ENCODE results near the gene TSPOAP1. TPM values are rescaled to one million over a fixed set of nuclear protein-coding genes. Genes with fewer than 3 reads are reported as not detected.

TSPOAP1 gene
- total and polyA plus RNA-seq, 2 of the 13 experiments (the other 11 are each of a cell fraction or from before 2014, with no cell fraction given): not detected

DNA sequence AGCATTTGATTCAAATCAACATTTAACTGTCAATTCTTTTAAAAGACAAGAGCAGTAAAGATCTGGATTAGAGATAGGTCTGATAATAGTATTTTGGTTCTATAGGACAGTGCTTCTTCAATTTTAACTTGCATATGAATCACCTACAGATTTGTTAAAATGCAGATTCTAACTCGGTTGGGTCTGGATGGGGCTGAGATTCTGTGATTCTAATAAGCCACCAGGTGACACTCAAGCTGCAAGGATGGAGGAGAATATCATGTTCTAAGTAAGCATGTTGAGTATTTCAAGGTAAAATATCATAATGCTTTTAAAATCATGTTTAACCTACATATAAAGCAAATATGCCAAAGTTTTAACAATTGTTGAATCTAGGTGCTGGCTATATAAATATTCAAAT, 15.8 kb downstream of the TSPOAP1 start:
- no peaks in the 10 kb centered on the region for H3K9me3 ChIP-seq (ENCODE audit: low read length)
- H3K27me3 ChIP-seq (ENCODE audit: control insufficient read depth in 1 of 2, insufficient read depth in 2 of 2, low read length in 2 of 2): peaks cover 21 to 77% of the 10 kb centered on the region in 2 experiments; a peak in 4 of 5 replicates
- no peak overlapping the region for H3K4me2 ChIP-seq (ENCODE audit: low read depth, low read length)
- H4K20me1 ChIP-seq (ENCODE audit: insufficient read depth, low read length): no peaks in the 10 kb centered on the region
- in situ Hi-C loops (cut with HindIII; ENCODE audit: extremely low pct_ligation_motif_present, low pct_unique_long_range_greater_than_20kb): no loop called here
- POLR2A ChIA-PET: no interaction called here
- H3K4me1 ChIP-seq (ENCODE audit: insufficient read depth, low read length): peaks cover 21% of the 10 kb centered on the region
- H2AFZ ChIP-seq (ENCODE audit: low read length): no peak overlapping the region
- H3K36me3 ChIP-seq (replicated peaks in 1 of 2; ENCODE audit: control insufficient read depth in 1 of 2, insufficient read depth in 2 of 2, low read length in 2 of 2): no peaks in the 10 kb centered on the region
- H3K4me3 ChIP-seq (replicated peaks in 1 of 3; ENCODE audit: insufficient read depth in 1 of 3, low read depth in 2 of 3, low read length in 3 of 3): no peak overlapping the region
- TF ChIP-seq STAG1 (CRISPR knock-in tag; IDR thresholded peaks at IDR 0.05): peak; percentile 65
- no peak for TF ChIP-seq ZBTB7A (CRISPR knock-in tag; IDR thresholded peaks at IDR 0.05)
- TF ChIP-seq, protein P1, sequence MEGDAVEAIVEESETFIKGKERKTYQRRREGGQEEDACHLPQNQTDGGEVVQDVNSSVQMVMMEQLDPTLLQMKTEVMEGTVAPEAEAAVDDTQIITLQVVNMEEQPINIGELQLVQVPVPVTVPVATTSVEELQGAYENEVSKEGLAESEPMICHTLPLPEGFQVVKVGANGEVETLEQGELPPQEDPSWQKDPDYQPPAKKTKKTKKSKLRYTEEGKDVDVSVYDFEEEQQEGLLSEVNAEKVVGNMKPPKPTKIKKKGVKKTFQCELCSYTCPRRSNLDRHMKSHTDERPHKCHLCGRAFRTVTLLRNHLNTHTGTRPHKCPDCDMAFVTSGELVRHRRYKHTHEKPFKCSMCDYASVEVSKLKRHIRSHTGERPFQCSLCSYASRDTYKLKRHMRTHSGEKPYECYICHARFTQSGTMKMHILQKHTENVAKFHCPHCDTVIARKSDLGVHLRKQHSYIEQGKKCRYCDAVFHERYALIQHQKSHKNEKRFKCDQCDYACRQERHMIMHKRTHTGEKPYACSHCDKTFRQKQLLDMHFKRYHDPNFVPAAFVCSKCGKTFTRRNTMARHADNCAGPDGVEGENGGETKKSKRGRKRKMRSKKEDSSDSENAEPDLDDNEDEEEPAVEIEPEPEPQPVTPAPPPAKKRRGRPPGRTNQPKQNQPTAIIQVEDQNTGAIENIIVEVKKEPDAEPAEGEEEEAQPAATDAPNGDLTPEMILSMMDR (CRISPR knock-in tag; IDR thresholded peaks at IDR 0.05): peak; percentile 27; the same call in 1 of the 2 replicates
- DNase-seq (ENCODE audit: low spot score) (no peak), ATAC-seq (no peak), FAIRE-seq (no peak)
- H3K9ac ChIP-seq (ENCODE audit: insufficient read depth, low read depth, low read length): no peak overlapping the region
- no peak overlapping the region for H3K27ac ChIP-seq (ENCODE audit: extremely low read length, insufficient read depth, low read length)
- CTCF ChIA-PET (ENCODE audit: low intra/inter-chr PET ratio, low total read pairs): interaction anchor here (2.0 kb wide), 1 partner anchor 134 kb away, joined by 6 read pairs; no protein-coding TSS in a partner anchor
- intact Hi-C loops (cut with micrococcal nuclease; ENCODE audit: unreplicated experiment): no loop called here
- no peaks in the 10 kb centered on the region for H3K79me2 ChIP-seq (ENCODE audit: insufficient read depth, low read length)
- 0% methylated on average over 1 of the region's 1 CpG for WGBS (ENCODE audit: low lambda C conversion rate)
- no TSS peak for BruUV-seq (replicated peaks)

DNA sequence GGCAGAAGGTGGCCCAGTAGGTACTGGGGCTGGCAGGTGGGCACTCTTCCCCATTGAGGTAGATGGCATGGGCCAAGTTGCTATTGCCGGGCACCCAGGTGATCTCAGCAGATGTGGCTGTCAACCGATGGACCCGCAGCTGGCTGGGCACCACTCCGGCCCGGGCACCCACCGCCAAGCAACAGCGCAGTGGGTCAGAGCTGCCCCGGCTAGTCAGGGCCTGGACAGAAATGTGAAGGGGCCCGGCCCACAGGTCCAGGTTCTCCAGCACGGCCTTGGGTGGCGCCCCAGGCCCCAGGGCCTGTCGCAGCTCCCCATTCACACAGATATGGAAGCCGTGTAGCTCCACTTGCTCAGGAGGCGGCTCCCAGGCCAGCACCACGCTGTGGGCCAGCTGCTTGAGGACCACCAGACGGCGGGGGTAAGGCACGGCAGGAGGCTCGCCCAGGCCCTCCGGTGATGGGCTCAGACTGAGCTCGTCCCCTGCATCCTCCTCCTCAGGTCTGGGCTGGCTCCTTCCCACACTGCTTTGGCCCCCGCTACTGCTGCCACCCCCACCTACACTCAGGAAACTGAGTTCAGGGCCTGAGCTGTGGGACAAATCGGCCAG, 16.5 kb downstream of the TSPOAP1 start:
- no peak overlapping the region for H3K4me3 ChIP-seq (replicated peaks in 1 of 3; ENCODE audit: insufficient read depth in 1 of 3, low read depth in 2 of 3, low read length in 3 of 3)
- H2AFZ ChIP-seq (ENCODE audit: low read length): no peak overlapping the region
- DNase-seq (ENCODE audit: low spot score): no peak
- intact Hi-C loops (cut with micrococcal nuclease; ENCODE audit: unreplicated experiment) (no loop called here), in situ Hi-C loops (cut with HindIII; ENCODE audit: extremely low pct_ligation_motif_present, low pct_unique_long_range_greater_than_20kb) (no loop called here)
- no peaks in the 10 kb centered on the region for H3K9me3 ChIP-seq (ENCODE audit: low read length)
- no peak for FAIRE-seq
- BruUV-seq (replicated peaks): no TSS peak
- H3K27ac ChIP-seq (ENCODE audit: extremely low read length, insufficient read depth, low read length): no peak overlapping the region
- 37% methylated on average over 3 of the region's 23 CpGs for WGBS (ENCODE audit: low lambda C conversion rate)
- no peaks in the 10 kb centered on the region for H3K79me2 ChIP-seq (ENCODE audit: insufficient read depth, low read length)
- TF ChIP-seq XRCC5 (optimal IDR thresholded peaks at IDR 0.05; ENCODE audit: low read length): no peak
- TF ChIP-seq HOXA9 (CRISPR knock-in tag; IDR thresholded peaks at IDR 0.05; ENCODE audit: borderline replicate concordance): no peak
- TF ChIP-seq ZNF3 (CRISPR knock-in tag; IDR thresholded peaks at IDR 0.05): no peak
- TF ChIP-seq, protein P2, sequence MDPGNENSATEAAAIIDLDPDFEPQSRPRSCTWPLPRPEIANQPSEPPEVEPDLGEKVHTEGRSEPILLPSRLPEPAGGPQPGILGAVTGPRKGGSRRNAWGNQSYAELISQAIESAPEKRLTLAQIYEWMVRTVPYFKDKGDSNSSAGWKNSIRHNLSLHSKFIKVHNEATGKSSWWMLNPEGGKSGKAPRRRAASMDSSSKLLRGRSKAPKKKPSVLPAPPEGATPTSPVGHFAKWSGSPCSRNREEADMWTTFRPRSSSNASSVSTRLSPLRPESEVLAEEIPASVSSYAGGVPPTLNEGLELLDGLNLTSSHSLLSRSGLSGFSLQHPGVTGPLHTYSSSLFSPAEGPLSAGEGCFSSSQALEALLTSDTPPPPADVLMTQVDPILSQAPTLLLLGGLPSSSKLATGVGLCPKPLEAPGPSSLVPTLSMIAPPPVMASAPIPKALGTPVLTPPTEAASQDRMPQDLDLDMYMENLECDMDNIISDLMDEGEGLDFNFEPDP (CRISPR knock-in tag; conservative IDR thresholded peaks at IDR 0.05): no peak
- TF ChIP-seq SP1 (IDR thresholded peaks at IDR 0.05): no peak
- no peak for TF ChIP-seq SP1 (CRISPR knock-in tag; IDR thresholded peaks at IDR 0.05)
- TF ChIP-seq, protein P3, sequence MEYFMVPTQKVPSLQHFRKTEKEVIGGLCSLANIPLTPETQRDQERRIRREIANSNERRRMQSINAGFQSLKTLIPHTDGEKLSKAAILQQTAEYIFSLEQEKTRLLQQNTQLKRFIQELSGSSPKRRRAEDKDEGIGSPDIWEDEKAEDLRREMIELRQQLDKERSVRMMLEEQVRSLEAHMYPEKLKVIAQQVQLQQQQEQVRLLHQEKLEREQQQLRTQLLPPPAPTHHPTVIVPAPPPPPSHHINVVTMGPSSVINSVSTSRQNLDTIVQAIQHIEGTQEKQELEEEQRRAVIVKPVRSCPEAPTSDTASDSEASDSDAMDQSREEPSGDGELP (IDR thresholded peaks at IDR 0.05; ENCODE audit: borderline replicate concordance, low read depth): no peak
- no peak for TF ChIP-seq ATM (IDR thresholded peaks at IDR 0.05; ENCODE audit: borderline replicate concordance)
- H4K20me1 ChIP-seq (ENCODE audit: insufficient read depth, low read length): no peaks in the 10 kb centered on the region
- no peak overlapping the region for H3K4me2 ChIP-seq (ENCODE audit: low read depth, low read length)
- POLR2A ChIA-PET: no interaction called here
- no peak for ATAC-seq
- CTCF ChIA-PET (ENCODE audit: low intra/inter-chr PET ratio, low total read pairs): interaction anchor here (2.0 kb wide), 1 partner anchor 135 kb away, joined by 6 read pairs; no protein-coding TSS in a partner anchor
- no peak overlapping the region for H3K9ac ChIP-seq (ENCODE audit: insufficient read depth, low read depth, low read length)
- H3K27me3 ChIP-seq (ENCODE audit: control insufficient read depth in 1 of 2, insufficient read depth in 2 of 2, low read length in 2 of 2): peaks cover 21 to 84% of the 10 kb centered on the region in 2 experiments; a peak in 4 of 5 replicates
- H3K4me1 ChIP-seq (ENCODE audit: insufficient read depth, low read length): peaks cover 18% of the 10 kb centered on the region
- H3K36me3 ChIP-seq (replicated peaks in 1 of 2; ENCODE audit: control insufficient read depth in 1 of 2, insufficient read depth in 2 of 2, low read length in 2 of 2): no peaks in the 10 kb centered on the region

All from HepG2 (cell line).